ENCODE data around the gene CRB1.

The CRB1 gene

GRCh38 chr1:197437601-197438000, 169.5 kb downstream of the CRB1 start:
- TF ChIP-seq CTCF (IDR thresholded peaks at IDR 0.05; ENCODE audit: low read depth, low read length, missing control alignments), result no peak
- in situ Hi-C loops (cut with HindIII; ENCODE audit: low sequenced_read_pairs), result no loop called here
- no peak for DNase-seq (ENCODE audit: low read depth)
- H3K4me3 ChIP-seq (ENCODE audit: low read depth, low read length), result no peak overlapping the region

- no peak for TF ChIP-seq CTCF (IDR thresholded peaks at IDR 0.05; ENCODE audit: low read depth, low read length, missing control alignments)
- in situ Hi-C loops (cut with HindIII; ENCODE audit: low sequenced_read_pairs), result no loop called here
- DNase-seq (ENCODE audit: low read depth), result no peak
- H3K4me3 ChIP-seq (ENCODE audit: low read depth, low read length), result no peak overlapping the region
Observed at GRCh38 chr1:197438010-197438790, 170.1 kb downstream of the CRB1 start.

GRCh38 chr1:197439708-197440280, 171.7 kb downstream of the CRB1 start:
- in situ Hi-C loops (cut with HindIII; ENCODE audit: low sequenced_read_pairs), result no loop called here
- no peak for TF ChIP-seq CTCF (IDR thresholded peaks at IDR 0.05; ENCODE audit: low read depth, low read length, missing control alignments)
- no peak overlapping the region for H3K4me3 ChIP-seq (ENCODE audit: low read depth, low read length)
- DNase-seq (ENCODE audit: low read depth), result no peak

GRCh38 chr1:197440715-197441114, 172.7 kb downstream of the CRB1 start:
- no peak for DNase-seq (ENCODE audit: low read depth)
- H3K4me3 ChIP-seq (ENCODE audit: low read depth, low read length), result no peak overlapping the region
- in situ Hi-C loops (cut with HindIII; ENCODE audit: low sequenced_read_pairs), result no loop called here
- TF ChIP-seq CTCF (IDR thresholded peaks at IDR 0.05; ENCODE audit: low read depth, low read length, missing control alignments), result no peak

GRCh38 chr1:197441999-197442414, 174.0 kb downstream of the CRB1 start:
- in situ Hi-C loops (cut with HindIII; ENCODE audit: low sequenced_read_pairs), result no loop called here
- no peak for TF ChIP-seq CTCF (IDR thresholded peaks at IDR 0.05; ENCODE audit: low read depth, low read length, missing control alignments)
- DNase-seq (ENCODE audit: low read depth), result peak; percentile 59
- no peak overlapping the region for H3K4me3 ChIP-seq (ENCODE audit: low read depth, low read length)

GRCh38 chr1:197444755-197445154, 176.7 kb downstream of the CRB1 start:
- H3K4me3 ChIP-seq (ENCODE audit: low read depth, low read length), result no peak overlapping the region
- in situ Hi-C loops (cut with HindIII; ENCODE audit: low sequenced_read_pairs), result no loop called here
- DNase-seq (ENCODE audit: low read depth), result no peak
- no peak for TF ChIP-seq CTCF (IDR thresholded peaks at IDR 0.05; ENCODE audit: low read depth, low read length, missing control alignments)

Measured in astrocyte of the cerebellum (primary cell).